ENCODE results near the gene UTS2. TPM values are rescaled to one million over a fixed set of nuclear protein-coding genes. Genes with fewer than 3 reads are reported as not detected.

UTS2 gene
- total and polyA plus RNA-seq, 9 of the 15 experiments (the other 6 are each of a cell fraction or from before 2014, with no cell fraction given) = 0.22 to 0.29 TPM; not detected in 7

- intact Hi-C loops (cut with micrococcal nuclease) = no loop called here
- CTCF ChIA-PET (ENCODE audit: low intra/inter-chr PET ratio) = no interaction called here
- no peak overlapping the region for H3K27ac ChIP-seq (ENCODE audit: extremely low read depth, low read depth, low read length)
- no peaks in the 10 kb centered on the region for H3K79me2 ChIP-seq (ENCODE audit: control insufficient read depth, insufficient read depth, low read length)
- H2AFZ ChIP-seq (ENCODE audit: low read depth, low read length) = no peak overlapping the region
- H3K9ac ChIP-seq (ENCODE audit: insufficient read depth in 1 of 2, low read depth in 2 of 2, low read length in 2 of 2) = no peak overlapping the region
- ATAC-seq (no peak), DNase-seq (ENCODE audit: extremely low read depth in 1 of 4, low spot score in 3 of 4) (no peak), FAIRE-seq (no peak)
- H3K9me1 ChIP-seq (ENCODE audit: control insufficient read depth, insufficient read depth, low read length) = no peaks in the 10 kb centered on the region
- in situ Hi-C loops (cut with MboI) = no loop called here
- TF ChIP-seq RCOR1 (IDR thresholded peaks at IDR 0.05; ENCODE audit: borderline replicate concordance in 1 of 2, low read depth in 2 of 2, low read length in 2 of 2) = no peak
- TF ChIP-seq ARID3B (CRISPR knock-in tag; IDR thresholded peaks at IDR 0.05; ENCODE audit: borderline replicate concordance) = no peak
- TF ChIP-seq ZKSCAN8 (CRISPR knock-in tag; IDR thresholded peaks at IDR 0.05) = no peak
- TF ChIP-seq ZNF217 (CRISPR knock-in tag; IDR thresholded peaks at IDR 0.05) = no peak
- no peak for TF ChIP-seq NR1H2 (CRISPR knock-in tag; IDR thresholded peaks at IDR 0.05)
- no peak for TF ChIP-seq GTF2B (IDR thresholded peaks at IDR 0.05; ENCODE audit: extremely low read depth, insufficient read length)
- no peak for TF ChIP-seq NFE2L1 (tag; IDR thresholded peaks at IDR 0.05; ENCODE audit: borderline replicate concordance, low read depth)
- no peak for TF ChIP-seq ZNF311 (CRISPR knock-in tag; IDR thresholded peaks at IDR 0.05)
- no peak for TF ChIP-seq NBN (IDR thresholded peaks at IDR 0.05; ENCODE audit: low read depth)
- TF ChIP-seq TFE3 (CRISPR knock-in tag; IDR thresholded peaks at IDR 0.05) = no peak
- TF ChIP-seq NONO (IDR thresholded peaks at IDR 0.05; ENCODE audit: low read depth in 2 of 2, low read length in 1 of 2) = no peak
- no peak for TF ChIP-seq E2F4 (CRISPR knock-in tag; IDR thresholded peaks at IDR 0.05; ENCODE audit: low read depth)
- BruUV-seq (replicated peaks) = no TSS peak
- POLR2A ChIA-PET = interaction anchor here (1.2 kb wide), 1 partner anchor 75 kb away, joined by 4 read pairs; the partner anchor contains the start of gene VAMP3
- H4K20me1 ChIP-seq (replicated peaks; ENCODE audit: control insufficient read depth, insufficient read depth, low read length) = no peaks in the 10 kb centered on the region
- H3K27me3 ChIP-seq (ENCODE audit: control insufficient read depth in 2 of 2, insufficient read depth in 2 of 2, low read length in 2 of 2) = no peaks in the 10 kb centered on the region
- H3K4me3 ChIP-seq = no peak overlapping the region
- H3K4me1 ChIP-seq (replicated peaks in 1 of 2; ENCODE audit: control insufficient read depth in 2 of 2, insufficient read depth in 2 of 2, low read length in 2 of 2) = peaks cover 0 to 5% of the 10 kb centered on the region in 2 experiments; a peak in 3 of 5 replicates
- H3K36me3 ChIP-seq (ENCODE audit: control insufficient read depth, insufficient read depth, low read length) = peaks cover 27% of the 10 kb centered on the region
- WGBS (ENCODE audit: insufficient coverage, low coverage, missing lambda C conversion rate) = no CpG with 5 or more reads among the region's 2 CpGs
- 0 out of 2 replicates have a peak, but pooled peaks cover 1% of the 10 kb centered on the region for H3K9me3 ChIP-seq (replicated peaks; ENCODE audit: control insufficient read depth, insufficient read depth, low read depth, low read length)
- no peak overlapping the region for H3K4me2 ChIP-seq (ENCODE audit: insufficient read depth, low read length)
Observed at GRCh38 chr1:7845761-7846160, 7.1 kb downstream of the UTS2 start.

Measured in K562 (cell line).